ENCODE data around the gene TRIP12.
A peak's percentile ranks its signal among the peaks of the same experiment; 100 is the strongest.

TRIP12 gene

DNA sequence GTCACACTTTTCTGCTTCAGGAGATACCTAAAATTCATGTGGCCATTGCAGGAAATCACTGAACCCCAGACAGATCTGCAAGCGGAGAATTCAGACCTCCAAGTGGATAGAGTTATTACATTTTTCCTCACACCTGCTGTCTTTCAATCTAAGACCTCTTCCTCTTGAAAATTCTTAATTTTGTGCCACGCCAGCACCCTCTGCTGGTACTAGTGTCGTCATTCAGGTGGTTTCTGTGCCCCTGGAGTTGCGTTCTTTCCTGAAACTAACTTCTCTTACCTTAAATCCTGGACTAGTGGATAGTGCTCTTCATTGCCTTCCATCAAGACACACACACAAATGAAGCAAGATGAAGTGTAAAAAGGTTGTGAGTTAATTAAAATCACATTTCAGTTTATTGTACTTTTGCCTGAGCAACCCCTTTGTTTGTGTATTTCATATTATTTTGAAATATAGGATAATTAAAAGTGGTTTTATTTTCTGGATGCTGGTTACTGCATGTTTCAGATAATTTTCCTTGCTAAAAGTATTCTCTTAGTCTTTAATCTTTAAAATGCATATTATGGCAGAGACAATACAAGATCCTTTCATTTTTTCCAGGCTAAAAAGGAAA lies 205.8 kb downstream of the TRIP12 start:
- DNase-seq (ENCODE audit: low read depth in 2 of 2), result no peak

GRCh38 chr2:229714736-229715541 lies 206.9 kb downstream of the TRIP12 start:
- peak in 1 of 2 donors; percentile 17 for DNase-seq (ENCODE audit: low read depth in 2 of 2)

- DNase-seq (ENCODE audit: low read depth in 2 of 2), result peak in 1 of 2 donors; percentile 42
Observed at GRCh38 chr2:229714080-229714735, 207.6 kb downstream of the TRIP12 start, which contains the start of gene DNER. Gene DNER (minus strand): TSS chr2:229714555. CDS start chr2:229714423, 132 bp downstream.
